Measurements from ENCODE around the gene FDX2.

DNA sequence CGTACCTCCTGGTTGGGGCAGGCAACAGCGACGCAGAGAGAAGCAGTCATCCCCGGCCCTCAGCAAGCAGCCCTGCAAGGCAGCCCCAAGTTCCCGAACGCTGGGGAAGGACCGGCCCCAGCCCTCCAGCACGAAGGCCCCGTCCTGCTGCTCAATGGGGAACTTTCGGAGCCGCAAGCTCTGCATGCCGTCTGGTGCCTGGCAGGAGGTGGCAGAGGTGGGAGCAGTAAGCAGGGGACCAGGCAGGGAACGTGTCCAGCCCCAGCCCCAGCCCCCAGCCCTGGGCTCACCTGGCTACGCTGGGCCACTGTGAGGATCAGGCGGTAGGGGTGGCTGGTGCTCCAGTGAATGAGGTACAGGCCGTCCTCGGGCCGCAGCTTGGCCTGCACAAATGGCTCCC, 46.4 kb upstream of the FDX2 start:
- TF ChIP-seq, protein P1, sequence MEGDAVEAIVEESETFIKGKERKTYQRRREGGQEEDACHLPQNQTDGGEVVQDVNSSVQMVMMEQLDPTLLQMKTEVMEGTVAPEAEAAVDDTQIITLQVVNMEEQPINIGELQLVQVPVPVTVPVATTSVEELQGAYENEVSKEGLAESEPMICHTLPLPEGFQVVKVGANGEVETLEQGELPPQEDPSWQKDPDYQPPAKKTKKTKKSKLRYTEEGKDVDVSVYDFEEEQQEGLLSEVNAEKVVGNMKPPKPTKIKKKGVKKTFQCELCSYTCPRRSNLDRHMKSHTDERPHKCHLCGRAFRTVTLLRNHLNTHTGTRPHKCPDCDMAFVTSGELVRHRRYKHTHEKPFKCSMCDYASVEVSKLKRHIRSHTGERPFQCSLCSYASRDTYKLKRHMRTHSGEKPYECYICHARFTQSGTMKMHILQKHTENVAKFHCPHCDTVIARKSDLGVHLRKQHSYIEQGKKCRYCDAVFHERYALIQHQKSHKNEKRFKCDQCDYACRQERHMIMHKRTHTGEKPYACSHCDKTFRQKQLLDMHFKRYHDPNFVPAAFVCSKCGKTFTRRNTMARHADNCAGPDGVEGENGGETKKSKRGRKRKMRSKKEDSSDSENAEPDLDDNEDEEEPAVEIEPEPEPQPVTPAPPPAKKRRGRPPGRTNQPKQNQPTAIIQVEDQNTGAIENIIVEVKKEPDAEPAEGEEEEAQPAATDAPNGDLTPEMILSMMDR (IDR thresholded peaks at IDR 0.05; ENCODE audit: control extremely low read depth in 1 of 3, insufficient read depth in 1 of 3, low read depth in 1 of 3, low read length in 3 of 3): no peak
- TF ChIP-seq SIN3A (conservative IDR thresholded peaks at IDR 0.05 in 1 of 2, IDR thresholded peaks at IDR 0.05 in 1 of 2; ENCODE audit: low read depth in 1 of 2, low read length in 2 of 2) (no peak), GABPA (IDR thresholded peaks at IDR 0.05; ENCODE audit: borderline replicate concordance, insufficient read depth, low read length) (no peak), SUZ12 (IDR thresholded peaks at IDR 0.05; ENCODE audit: low read length) (no peak), SRF (IDR thresholded peaks at IDR 0.05; ENCODE audit: low read depth, low read length) (no peak), NRF1 (IDR thresholded peaks at IDR 0.05; ENCODE audit: low read depth, low read length) (no peak), SP1 (IDR thresholded peaks at IDR 0.05; ENCODE audit: low read depth, low read length) (no peak), EP300 (IDR thresholded peaks at IDR 0.05; ENCODE audit: borderline replicate concordance in 1 of 2, low read depth in 2 of 2, low read length in 2 of 2) (no peak), RFX5 (IDR thresholded peaks at IDR 0.05; ENCODE audit: borderline replicate concordance, low read depth, low read length) (no peak), POLR2A (IDR thresholded peaks at IDR 0.05; ENCODE audit: control extremely low read depth in 1 of 2, low read depth in 2 of 2, low read length in 2 of 2) (no peak), CHD1 (IDR thresholded peaks at IDR 0.05; ENCODE audit: low read depth, low read length) (no peak), RNF2 (IDR thresholded peaks at IDR 0.05; ENCODE audit: borderline replicate concordance, low read depth, low read length, missing control alignments, poor library complexity, severe bottlenecking) (no peak), KDM1A (IDR thresholded peaks at IDR 0.05; ENCODE audit: borderline replicate concordance, low read length) (no peak), BACH1 (IDR thresholded peaks at IDR 0.05; ENCODE audit: low read length) (no peak)
